Measurements from ENCODE around the gene PDE8A. TPM values are rescaled to one million over a fixed set of nuclear protein-coding genes. Genes with fewer than 3 reads are reported as not detected.

PDE8A gene
- total and polyA plus RNA-seq, 7 donors: 27.8 to 45.5 (median 39.0) TPM

GRCh38 chr15:85031086-85031943, 49.7 kb downstream of the PDE8A start:
- peaks cover 0 to 47% (median 39%) of the 10 kb centered on the region in 4 donors for H3K4me1 ChIP-seq
- H3K27me3 ChIP-seq: no peaks in the 10 kb centered on the region
- DNase-seq: no peak
- H3K27ac ChIP-seq: peak overlapping the region in 1 of 4 donors; percentile 5
- no peaks in the 10 kb centered on the region for H3K9me3 ChIP-seq
- TF ChIP-seq EP300 (IDR thresholded peaks at IDR 0.05) (no peak), POLR2AphosphoS5 (IDR thresholded peaks at IDR 0.05) (no peak), POLR2A (IDR thresholded peaks at IDR 0.05) (no peak), CTCF (IDR thresholded peaks at IDR 0.05) (no peak)
- H3K4me3 ChIP-seq: no peak overlapping the region
- intact Hi-C loops (cut with DNase I): no loop called here
- no peaks in the 10 kb centered on the region for H3K36me3 ChIP-seq
- 21 to 66% methylated on average over 6 of the region's 6 CpGs for WGBS, 2 donors

- Histone ChIP-seq H3K36me3 (no peaks in the 10 kb centered on the region), H3K4me3 (no peak overlapping the region), H3K27ac (no peak overlapping the region), H3K9me3 (no peaks in the 10 kb centered on the region), H3K4me1 (peaks cover 0 to 44% (median 34%) of the 10 kb centered on the region in 4 donors), H3K27me3 (no peaks in the 10 kb centered on the region)
- no peak for DNase-seq
- TF ChIP-seq POLR2A (IDR thresholded peaks at IDR 0.05) (no peak), EP300 (IDR thresholded peaks at IDR 0.05) (no peak), CTCF (IDR thresholded peaks at IDR 0.05) (no peak), POLR2AphosphoS5 (IDR thresholded peaks at IDR 0.05) (no peak)
- intact Hi-C loops (cut with DNase I): no loop called here
- 42 to 67% methylated on average over 2 of the region's 2 CpGs for WGBS, 2 donors
These were observed 50.4 kb downstream of the PDE8A start for GRCh38 chr15:85031944-85032558.

GRCh38 chr15:85033148-85033547, 51.5 kb downstream of the PDE8A start:
- Histone ChIP-seq H3K27ac (no peak overlapping the region), H3K9me3 (no peaks in the 10 kb centered on the region), H3K27me3 (no peaks in the 10 kb centered on the region), H3K4me1 (peaks cover 0 to 45% (median 30%) of the 10 kb centered on the region in 4 donors), H3K4me3 (no peak overlapping the region), H3K36me3 (no peaks in the 10 kb centered on the region)
- no peak for DNase-seq
- TF ChIP-seq CTCF (IDR thresholded peaks at IDR 0.05): no peak
- TF ChIP-seq POLR2AphosphoS5 (IDR thresholded peaks at IDR 0.05): no peak
- no peak for TF ChIP-seq POLR2A (IDR thresholded peaks at IDR 0.05)
- TF ChIP-seq EP300 (IDR thresholded peaks at IDR 0.05): no peak
- intact Hi-C loops (cut with DNase I): no loop called here
- WGBS, 2 donors: 9 to 51% methylated on average over 1 of the region's 1 CpG

GRCh38 chr15:85034276-85034675, 52.6 kb downstream of the PDE8A start:
- DNase-seq: no peak
- WGBS, 2 donors: 72 to 88% methylated on average over 5 of the region's 5 CpGs

More at GRCh38 chr15:85034276-85034675, 52.6 kb downstream of the PDE8A start:
- H3K27me3 ChIP-seq: no peaks in the 10 kb centered on the region
- H3K36me3 ChIP-seq: no peaks in the 10 kb centered on the region
- H3K9me3 ChIP-seq: no peaks in the 10 kb centered on the region
- no peak overlapping the region for H3K4me3 ChIP-seq
- TF ChIP-seq CTCF (IDR thresholded peaks at IDR 0.05) (no peak), EP300 (IDR thresholded peaks at IDR 0.05) (no peak), POLR2AphosphoS5 (IDR thresholded peaks at IDR 0.05) (no peak), POLR2A (IDR thresholded peaks at IDR 0.05) (no peak)
- intact Hi-C loops (cut with DNase I): no loop called here
- H3K4me1 ChIP-seq: peaks cover 0 to 45% (median 27%) of the 10 kb centered on the region in 4 donors
- no peak overlapping the region for H3K27ac ChIP-seq
